HCT116 (cell line): ENCODE measurements around the gene NEO1.

Experiments used
- ELF1 ChIP-seq: IDR thresholded peaks from 2 replicates; pipeline ENCODE4 v1.6.1; 2012; ENCODE audit warnings: low read depth, borderline replicate concordance
- EZH2 ChIP-seq: fragments of 200-600 bp; sonication (generic); IDR thresholded peaks from 2 replicates; pipeline ENCODE4 v1.6.1; 2017; ENCODE audit warnings: antibody characterized with exemption, mixed run types
- EZH2phosphoT487 ChIP-seq: fragments of 200-600 bp; IDR thresholded peaks from 2 replicates; pipeline ENCODE4 v1.6.1; 2018; ENCODE audit warnings: antibody characterized with exemption, borderline replicate concordance
- FOSL1 ChIP-seq: IDR thresholded peaks from 2 replicates; pipeline ENCODE4 v1.6.1; 2012; ENCODE audit warnings: low read depth
- JUND ChIP-seq: IDR thresholded peaks from 2 replicates; pipeline ENCODE4 v1.6.1; 2012
- POLR2A ChIP-seq: IDR thresholded peaks from 2 replicates; pipeline ENCODE4 v1.7.0; 2011; ENCODE audit warnings: borderline replicate concordance; ENCODE audit not compliant: insufficient read depth, insufficient read length; ENCODE audit errors: extremely low read depth
- POLR2AphosphoS5 ChIP-seq: IDR thresholded peaks from 2 replicates; pipeline ENCODE4 v1.6.1; 2011; ENCODE audit warnings: mild to moderate bottlenecking, low read depth, low read length, moderate library complexity
- RAD21 ChIP-seq: IDR thresholded peaks from 2 replicates; pipeline ENCODE4 v1.6.1; 2012; ENCODE audit warnings: low read depth, mild to moderate bottlenecking
- SRF ChIP-seq: IDR thresholded peaks from 2 replicates; pipeline ENCODE4 v1.6.1; 2012; ENCODE audit warnings: low read depth
- YY1 ChIP-seq: IDR thresholded peaks from 2 replicates; pipeline ENCODE4 v1.6.1; 2011; ENCODE audit warnings: low read length, low read depth, moderate library complexity, mild to moderate bottlenecking; ENCODE audit not compliant: insufficient replicate concordance; ENCODE audit errors: extremely low read depth
- ZFX ChIP-seq: fragments of 450-650 bp; IDR thresholded peaks from 2 replicates; pipeline ENCODE4 v1.6.1; 2017
- TF ChIP-seq, protein P1 (sequence below), 3 experiments: fragments of 200-600 bp in 1 of 3; sonication (generic) in 1 of 3; IDR thresholded peaks in 2 of 3; conservative IDR thresholded peaks in 1 of 3; 2 replicates each; pipeline ENCODE4 v1.5.1; 2012 to 2017; ENCODE audit warnings: low read depth in 2 of 3, low read length in 2 of 3, antibody characterized with exemption in 1 of 3, borderline replicate concordance in 1 of 3, control low read depth in 1 of 3, mild to moderate bottlenecking in 1 of 3, mixed read lengths in 1 of 3, mixed run types in 1 of 3, moderate library complexity in 1 of 3; ENCODE audit not compliant: insufficient read depth in 1 of 3
- TF ChIP-seq, protein P2 (sequence below): IDR thresholded peaks from 2 replicates; pipeline ENCODE4 v1.6.1; 2011; ENCODE audit warnings: mild to moderate bottlenecking, low read length, moderate library complexity; ENCODE audit not compliant: insufficient replicate concordance; ENCODE audit errors: extremely low read depth
- TF ChIP-seq, protein P3 (sequence below): IDR thresholded peaks from 2 replicates; pipeline ENCODE4 v1.6.1; 2012; ENCODE audit warnings: low read depth

DNA sequence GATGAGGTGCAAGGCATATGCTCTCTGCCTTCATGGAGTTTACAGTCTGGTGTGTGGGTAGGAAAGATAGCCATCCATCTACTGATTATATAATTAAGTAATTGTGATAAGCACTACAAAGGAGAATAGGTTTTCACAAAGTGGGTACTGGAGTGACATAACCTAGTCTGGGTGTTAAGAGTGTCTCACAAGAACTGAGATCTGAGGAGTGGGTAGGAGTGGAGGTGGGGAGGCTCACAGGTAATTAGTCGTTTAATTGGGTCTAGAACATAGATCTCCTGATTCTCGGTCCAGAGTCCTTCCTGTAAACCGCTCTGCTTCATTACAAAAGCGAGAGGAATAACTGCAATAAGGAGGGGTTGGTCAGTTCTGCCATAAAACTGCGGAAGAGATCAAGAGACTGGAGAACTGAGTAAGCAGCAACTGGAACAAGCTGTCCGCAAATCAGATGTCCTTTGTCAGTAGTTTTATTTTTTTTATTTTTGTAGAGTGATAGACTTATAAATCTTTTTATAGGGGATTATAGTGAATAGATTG is 2.2 kb downstream of the NEO1 start:
- TF ChIP-seq POLR2A = no peak
- TF ChIP-seq, protein P1, sequence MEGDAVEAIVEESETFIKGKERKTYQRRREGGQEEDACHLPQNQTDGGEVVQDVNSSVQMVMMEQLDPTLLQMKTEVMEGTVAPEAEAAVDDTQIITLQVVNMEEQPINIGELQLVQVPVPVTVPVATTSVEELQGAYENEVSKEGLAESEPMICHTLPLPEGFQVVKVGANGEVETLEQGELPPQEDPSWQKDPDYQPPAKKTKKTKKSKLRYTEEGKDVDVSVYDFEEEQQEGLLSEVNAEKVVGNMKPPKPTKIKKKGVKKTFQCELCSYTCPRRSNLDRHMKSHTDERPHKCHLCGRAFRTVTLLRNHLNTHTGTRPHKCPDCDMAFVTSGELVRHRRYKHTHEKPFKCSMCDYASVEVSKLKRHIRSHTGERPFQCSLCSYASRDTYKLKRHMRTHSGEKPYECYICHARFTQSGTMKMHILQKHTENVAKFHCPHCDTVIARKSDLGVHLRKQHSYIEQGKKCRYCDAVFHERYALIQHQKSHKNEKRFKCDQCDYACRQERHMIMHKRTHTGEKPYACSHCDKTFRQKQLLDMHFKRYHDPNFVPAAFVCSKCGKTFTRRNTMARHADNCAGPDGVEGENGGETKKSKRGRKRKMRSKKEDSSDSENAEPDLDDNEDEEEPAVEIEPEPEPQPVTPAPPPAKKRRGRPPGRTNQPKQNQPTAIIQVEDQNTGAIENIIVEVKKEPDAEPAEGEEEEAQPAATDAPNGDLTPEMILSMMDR (IDR thresholded peaks at IDR 0.05 in 2 of 3, conservative IDR thresholded peaks at IDR 0.05 in 1 of 3; ENCODE audit: borderline replicate concordance in 1 of 3, insufficient read depth in 1 of 3, low read depth in 2 of 3, low read length in 2 of 3) = no peak
- no peak for TF ChIP-seq EZH2
- no peak for TF ChIP-seq YY1
- TF ChIP-seq, protein P2, sequence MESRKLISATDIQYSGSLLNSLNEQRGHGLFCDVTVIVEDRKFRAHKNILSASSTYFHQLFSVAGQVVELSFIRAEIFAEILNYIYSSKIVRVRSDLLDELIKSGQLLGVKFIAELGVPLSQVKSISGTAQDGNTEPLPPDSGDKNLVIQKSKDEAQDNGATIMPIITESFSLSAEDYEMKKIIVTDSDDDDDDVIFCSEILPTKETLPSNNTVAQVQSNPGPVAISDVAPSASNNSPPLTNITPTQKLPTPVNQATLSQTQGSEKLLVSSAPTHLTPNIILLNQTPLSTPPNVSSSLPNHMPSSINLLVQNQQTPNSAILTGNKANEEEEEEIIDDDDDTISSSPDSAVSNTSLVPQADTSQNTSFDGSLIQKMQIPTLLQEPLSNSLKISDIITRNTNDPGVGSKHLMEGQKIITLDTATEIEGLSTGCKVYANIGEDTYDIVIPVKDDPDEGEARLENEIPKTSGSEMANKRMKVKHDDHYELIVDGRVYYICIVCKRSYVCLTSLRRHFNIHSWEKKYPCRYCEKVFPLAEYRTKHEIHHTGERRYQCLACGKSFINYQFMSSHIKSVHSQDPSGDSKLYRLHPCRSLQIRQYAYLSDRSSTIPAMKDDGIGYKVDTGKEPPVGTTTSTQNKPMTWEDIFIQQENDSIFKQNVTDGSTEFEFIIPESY = no peak
- no peak for TF ChIP-seq RAD21
- no peak for TF ChIP-seq ZFX
- no peak for TF ChIP-seq JUND
- TF ChIP-seq SRF = no peak
- TF ChIP-seq POLR2AphosphoS5 = no peak
- no peak for TF ChIP-seq FOSL1
- no peak for TF ChIP-seq EZH2phosphoT487
- no peak for TF ChIP-seq ELF1
- TF ChIP-seq, protein P3, sequence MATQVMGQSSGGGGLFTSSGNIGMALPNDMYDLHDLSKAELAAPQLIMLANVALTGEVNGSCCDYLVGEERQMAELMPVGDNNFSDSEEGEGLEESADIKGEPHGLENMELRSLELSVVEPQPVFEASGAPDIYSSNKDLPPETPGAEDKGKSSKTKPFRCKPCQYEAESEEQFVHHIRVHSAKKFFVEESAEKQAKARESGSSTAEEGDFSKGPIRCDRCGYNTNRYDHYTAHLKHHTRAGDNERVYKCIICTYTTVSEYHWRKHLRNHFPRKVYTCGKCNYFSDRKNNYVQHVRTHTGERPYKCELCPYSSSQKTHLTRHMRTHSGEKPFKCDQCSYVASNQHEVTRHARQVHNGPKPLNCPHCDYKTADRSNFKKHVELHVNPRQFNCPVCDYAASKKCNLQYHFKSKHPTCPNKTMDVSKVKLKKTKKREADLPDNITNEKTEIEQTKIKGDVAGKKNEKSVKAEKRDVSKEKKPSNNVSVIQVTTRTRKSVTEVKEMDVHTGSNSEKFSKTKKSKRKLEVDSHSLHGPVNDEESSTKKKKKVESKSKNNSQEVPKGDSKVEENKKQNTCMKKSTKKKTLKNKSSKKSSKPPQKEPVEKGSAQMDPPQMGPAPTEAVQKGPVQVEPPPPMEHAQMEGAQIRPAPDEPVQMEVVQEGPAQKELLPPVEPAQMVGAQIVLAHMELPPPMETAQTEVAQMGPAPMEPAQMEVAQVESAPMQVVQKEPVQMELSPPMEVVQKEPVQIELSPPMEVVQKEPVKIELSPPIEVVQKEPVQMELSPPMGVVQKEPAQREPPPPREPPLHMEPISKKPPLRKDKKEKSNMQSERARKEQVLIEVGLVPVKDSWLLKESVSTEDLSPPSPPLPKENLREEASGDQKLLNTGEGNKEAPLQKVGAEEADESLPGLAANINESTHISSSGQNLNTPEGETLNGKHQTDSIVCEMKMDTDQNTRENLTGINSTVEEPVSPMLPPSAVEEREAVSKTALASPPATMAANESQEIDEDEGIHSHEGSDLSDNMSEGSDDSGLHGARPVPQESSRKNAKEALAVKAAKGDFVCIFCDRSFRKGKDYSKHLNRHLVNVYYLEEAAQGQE = no peak
